ENCODE results near the gene HJURP.
A peak's percentile ranks its signal among the peaks of the same experiment; 100 is the strongest.

The HJURP gene

DNA sequence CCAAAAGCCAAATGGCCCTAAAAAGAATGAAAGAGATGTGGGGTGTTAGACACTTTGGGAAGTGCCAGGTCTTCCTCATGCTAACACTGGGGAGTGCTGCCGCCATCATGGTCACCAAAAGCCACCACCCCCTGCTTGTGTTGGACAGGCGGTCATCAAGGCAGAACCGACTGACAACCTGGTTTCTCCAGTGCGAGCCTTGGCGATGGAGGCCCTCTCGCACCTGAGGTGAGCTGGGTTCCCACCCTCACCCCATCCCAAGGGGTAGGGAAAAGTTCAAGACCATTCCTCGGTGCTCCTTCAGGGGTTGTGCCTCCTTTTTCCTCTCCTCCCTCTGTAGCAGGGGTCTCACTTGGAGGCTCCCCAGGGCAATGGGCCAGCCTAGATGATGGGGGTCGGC, 42.6 kb downstream of the HJURP start:
- no peak for DNase-seq

- no peak for DNase-seq
Observed at GRCh38 chr2:233811087-233811486, 43.2 kb downstream of the HJURP start.

DNA sequence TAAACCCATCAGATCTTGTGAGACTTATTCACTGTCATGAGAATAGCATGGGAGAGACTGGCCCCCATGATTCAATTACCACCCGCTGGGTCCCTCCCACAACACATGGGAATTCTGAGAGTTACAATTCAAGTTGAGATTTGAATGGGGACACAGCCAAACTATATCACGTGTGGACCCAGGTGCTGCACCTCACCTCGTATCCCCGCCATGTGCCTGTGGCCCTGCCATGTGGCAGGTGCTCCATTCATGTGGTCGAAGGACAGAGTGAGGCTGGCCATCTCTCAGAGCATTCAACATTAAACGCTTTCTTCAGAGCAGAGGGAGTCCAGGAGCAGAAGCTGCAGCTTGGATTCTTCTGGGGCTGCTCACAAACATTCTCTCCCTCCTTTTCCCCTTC, 44.0 kb downstream of the HJURP start:
- no peak for DNase-seq

GRCh38 chr2:233807966-233808935, 46.1 kb downstream of the HJURP start:
- DNase-seq = no peak

- DNase-seq = no peak
Observed at GRCh38 chr2:233807215-233807865, 47.0 kb downstream of the HJURP start.

DNA sequence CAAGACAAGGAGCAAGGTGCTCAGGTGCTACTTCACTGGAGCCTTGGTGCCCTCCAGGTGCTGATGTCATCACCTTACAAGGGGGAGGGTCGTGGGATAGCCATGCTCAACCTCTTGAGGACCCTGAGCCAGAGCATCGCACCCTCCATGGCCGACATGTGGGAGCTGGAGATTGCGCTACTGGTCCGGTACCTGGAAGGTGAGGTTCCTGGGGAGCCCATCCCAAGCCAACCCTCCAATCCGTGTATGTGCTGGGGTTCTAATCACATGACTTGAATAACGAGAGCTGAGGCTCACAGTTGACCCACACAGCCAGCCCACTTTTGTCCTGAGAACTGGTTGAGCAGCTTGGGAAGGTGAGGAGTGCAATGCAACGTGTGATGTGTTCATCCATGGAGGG, 50.3 kb downstream of the HJURP start:
- no peak for DNase-seq

DNA sequence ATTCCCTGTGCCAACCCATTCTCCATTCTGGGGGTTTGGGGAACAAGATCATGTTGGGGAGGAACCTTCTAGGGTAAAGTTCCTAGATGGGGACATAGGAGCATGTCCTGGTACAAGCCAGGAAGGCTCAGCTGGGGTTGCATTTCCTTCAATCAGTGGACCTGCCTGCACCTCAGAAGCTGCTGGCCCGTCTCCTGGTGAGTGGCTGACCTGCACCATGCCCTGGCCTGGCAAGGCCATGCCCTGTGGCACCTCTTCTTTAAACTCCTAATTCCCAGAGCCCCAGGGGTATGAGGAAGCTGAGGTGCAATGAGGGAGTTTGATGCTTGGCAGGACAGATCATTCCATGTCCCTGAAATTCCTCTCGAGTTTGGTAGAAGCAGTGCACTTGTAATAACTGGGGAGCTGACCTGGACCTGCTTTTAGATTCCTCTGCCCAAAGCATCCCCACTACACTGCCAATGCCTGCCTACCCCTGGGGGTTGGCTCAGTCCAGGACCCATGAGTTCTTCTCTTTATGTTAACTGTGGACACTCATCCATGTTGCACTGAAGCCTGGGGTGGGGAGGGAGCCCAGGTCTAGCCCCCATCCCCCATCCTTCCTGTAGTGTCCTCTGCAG, 50.9 kb downstream of the HJURP start:
- DNase-seq = no peak

DNA sequence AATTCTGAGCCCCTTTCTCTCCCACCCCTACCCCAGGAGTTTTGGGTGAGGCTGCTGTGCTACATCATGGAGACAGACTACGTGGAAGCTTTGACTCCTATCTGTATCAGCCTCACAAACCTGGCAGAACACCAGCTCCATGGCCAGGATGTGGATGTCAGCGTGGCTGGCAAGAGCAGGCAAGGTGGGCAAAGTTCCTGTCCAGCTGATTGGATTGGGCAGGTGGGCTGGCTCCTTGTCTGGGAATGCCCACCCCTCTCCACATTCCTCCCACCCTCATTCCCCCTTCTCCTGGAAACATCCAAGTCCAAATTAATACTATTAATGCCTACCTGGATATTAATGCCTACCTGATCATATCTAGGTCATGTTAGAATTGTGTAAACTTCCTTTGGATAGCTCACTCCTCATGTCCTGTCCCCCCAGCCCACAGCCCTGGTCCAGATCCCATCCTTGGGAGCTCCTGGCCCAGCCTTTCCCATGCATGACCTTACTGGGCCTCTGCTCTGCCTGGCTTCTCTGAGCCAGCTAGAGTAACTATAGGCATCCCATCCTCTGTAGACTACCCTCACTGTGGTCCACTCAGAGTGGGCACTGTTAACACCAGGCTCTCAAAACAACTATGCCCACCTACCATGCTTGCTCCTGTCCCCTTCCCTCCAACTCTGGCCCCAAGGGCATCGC, 52.1 kb downstream of the HJURP start:
- no peak for DNase-seq

DNA sequence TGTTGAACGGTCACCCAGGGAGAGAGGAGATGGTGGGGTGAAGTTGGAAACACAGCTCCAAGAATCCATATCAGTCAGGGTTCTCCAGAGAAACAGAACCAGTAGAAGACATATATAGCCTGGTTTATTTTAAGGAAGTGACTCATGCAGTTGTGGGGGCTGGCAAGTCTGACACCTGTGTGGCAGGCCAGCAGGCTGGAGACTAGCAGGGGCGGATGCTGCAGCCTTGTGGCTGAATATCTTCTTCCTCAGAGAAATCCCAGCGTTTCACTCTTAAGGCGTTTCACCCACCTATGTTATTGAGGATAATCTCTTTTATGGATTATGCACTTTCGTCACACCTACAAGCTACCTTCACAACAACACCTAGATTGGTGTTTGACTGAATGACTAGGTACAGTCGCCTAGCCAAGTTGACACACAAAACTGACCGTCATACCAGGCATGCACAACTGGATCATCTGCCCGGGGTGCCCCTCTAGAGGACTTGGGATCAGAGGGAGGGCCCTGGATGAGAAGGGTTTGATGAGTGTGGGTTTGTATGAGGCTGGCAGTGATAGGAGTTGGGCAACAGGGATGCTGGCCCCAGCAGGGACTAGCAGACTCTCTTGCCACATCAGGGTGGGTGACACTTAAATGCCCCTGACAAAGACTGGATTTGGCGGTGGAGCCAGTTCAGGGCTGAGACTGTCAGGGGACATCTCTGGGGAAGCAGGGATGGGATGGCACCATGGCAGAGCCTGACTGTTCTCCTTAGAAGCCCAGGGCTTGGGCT, 52.8 kb downstream of the HJURP start:
- DNase-seq = no peak

DNA sequence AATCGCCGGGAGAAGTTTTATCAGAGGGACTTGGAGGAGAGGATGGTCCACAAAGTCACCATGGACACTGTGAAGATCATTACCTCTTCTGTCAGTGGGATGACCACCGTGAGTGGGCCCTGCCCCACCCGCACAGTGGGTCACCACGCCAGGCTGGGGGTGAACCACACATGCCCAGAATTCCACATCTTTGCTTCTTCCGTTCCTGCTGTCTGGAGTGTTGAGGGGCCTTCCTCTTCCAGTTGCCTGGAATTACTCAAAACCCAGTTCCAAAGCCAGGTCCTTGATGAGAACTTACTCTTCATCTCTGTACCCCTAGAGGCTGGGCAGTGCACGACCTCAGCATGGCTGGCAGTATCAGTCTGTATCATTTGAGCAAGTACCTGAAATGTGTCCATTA, 54.1 kb downstream of the HJURP start:
- no peak for DNase-seq

DNA sequence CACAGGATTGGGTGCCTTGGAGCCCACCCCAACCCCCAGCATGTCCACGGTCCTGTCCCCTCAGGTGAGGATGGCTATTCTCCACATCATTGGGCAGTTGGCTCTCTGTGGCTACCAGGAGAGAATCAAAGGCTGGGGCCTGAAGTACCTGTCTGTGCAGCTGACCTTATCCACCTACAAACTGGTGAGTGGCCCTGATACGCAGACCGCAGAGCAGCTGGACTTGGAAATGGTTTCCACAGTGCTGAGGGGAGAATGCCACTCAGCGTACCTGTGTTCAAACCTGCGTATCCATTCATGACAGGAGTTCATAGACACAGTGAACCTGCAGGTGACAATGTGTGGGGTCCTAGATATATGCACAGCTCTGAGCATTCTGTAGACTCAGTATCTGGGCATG, 54.6 kb downstream of the HJURP start:
- DNase-seq = no peak

DNA sequence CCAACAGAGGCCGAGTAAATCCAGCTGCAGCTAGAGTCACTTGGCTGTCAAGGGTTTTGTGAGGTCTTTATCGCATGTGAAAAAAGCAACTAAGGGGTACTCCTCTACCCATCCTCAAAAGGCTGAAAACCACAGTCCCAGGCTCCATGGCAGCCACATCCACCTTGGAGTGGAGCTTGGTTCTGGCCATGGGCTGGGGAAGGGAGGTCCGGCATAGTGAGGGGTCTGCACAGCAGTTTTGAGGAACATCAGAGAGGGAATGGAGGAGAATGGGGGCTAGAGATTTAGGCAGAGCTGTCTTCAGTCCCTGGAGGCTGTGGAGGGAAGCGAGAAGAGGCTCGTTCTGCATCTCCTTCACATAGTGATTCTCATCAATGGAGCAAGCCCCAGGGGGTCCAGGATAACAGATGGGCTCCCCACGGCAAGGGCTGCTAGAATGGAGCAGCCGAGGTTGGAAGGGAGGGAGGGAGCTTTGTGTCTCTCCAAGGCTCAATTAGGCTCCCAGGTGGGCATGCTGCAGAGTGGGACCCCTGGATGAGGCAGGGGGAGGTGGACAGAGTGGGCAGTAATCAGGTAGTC, 55.2 kb downstream of the HJURP start:
- peak; percentile 55 for DNase-seq

DNA sequence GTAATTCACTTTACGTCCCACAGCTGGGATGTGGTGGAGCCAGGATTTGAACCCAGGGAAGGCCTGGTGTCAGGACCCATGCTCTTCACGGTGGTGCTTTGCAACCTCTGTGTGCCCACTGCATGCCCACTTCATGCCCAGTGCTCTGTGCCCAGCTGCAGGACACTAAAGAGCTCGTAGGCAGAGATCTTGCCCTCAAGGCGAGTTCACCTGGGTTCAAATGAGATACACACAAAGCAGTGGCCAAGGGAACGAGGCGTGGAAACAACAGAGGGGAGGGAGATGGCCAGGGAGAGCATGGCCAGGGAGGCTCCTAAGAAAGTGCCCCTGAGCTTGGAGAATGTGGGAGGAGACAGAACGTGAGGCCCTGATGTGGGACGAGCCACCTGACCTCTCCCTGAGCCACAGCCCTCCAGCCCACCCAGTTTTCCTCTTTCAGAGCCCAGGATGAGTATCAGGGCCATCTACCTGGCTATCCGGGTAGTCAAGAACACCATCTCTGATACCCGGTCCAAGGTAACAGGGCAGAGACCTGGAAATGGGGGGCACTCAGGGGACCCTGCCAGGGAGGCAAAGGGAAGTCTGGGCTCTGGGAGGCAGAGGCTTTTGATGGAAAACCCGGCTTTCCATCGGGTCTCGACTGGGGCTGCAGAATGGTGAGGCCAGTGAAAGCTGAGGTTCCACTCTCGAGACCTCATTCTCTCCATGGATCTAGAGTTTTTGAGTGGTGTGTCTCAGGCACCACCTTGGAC, 55.8 kb downstream of the HJURP start:
- DNase-seq = no peak

GRCh38 chr2:233796254-233796653, 58.1 kb downstream of the HJURP start:
- no peak for DNase-seq

DNA sequence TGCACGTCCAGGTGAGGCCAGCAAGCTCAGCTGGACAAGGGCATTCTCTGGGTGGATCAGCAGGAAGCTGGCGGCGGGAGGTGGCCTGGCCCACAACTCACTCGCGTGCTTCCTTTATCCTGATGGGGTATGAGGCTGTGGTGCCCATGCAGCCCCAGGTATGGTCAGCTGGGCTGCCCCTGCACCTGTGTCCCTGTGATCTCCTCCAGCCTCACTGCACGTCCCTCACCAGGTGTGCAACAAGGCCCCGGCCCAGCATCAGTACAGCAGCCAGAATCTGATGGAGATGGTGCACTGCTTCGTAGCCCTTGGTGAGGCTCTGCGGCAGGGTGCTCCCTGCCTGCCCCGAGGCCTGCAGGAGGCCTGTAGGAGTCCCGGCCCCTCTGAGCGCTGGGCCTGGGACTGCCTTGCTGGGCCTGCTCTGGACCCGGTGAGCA, 58.6 kb downstream of the HJURP start:
- DNase-seq = no peak

- no peak for DNase-seq
Observed at GRCh38 chr2:233794128-233794658, 60.1 kb downstream of the HJURP start.

GRCh38 chr2:233793465-233794127, 60.7 kb downstream of the HJURP start:
- DNase-seq = no peak

DNA sequence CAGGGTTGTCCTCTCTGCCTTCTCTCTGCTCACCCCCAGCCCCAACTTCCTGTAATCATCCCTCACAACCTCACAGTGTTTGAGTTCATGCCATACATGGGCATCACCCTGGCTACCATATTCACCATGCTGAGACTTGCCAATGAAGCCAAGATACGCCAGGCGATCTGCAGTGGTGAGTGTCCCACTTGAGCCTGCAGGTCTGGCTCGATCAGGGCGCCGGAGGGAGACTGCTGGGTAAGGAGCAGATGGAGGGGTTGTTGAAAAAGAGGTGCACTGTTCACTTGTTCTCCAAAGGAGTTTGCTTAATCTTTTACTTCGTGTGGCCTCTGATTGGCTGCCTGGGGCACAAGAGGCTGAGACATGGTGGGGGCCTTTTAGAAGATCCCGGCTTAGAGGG, 61.6 kb downstream of the HJURP start:
- DNase-seq = no peak

GRCh38 chr2:233791883-233792329, 62.4 kb downstream of the HJURP start:
- no peak for DNase-seq

- DNase-seq = no peak
Observed at GRCh38 chr2:233791151-233791882, 63.0 kb downstream of the HJURP start.

Data from NCI-H2171 treated with DMSO at 0.1 percent for 48 hours (cell line).